C4-2B (cell line): ENCODE results near the gene SYVN1.

Source experiments
- H3K27ac ChIP-seq: fragments of 450-650 bp; 2 replicates; pipeline ENCODE4 v1.5.1; 2017
- CTCF ChIP-seq: fragments of 450-650 bp; conservative IDR thresholded peaks from 2 replicates; pipeline ENCODE4 v1.5.1; 2017; ENCODE audit warnings: mild to moderate bottlenecking
- ZFX ChIP-seq: fragments of 450-650 bp; IDR thresholded peaks from 2 replicates; pipeline ENCODE4 v1.6.1; 2017

SYVN1 gene

GRCh38 chr11:65107078-65107477 is 27.2 kb downstream of the SYVN1 start:
- H3K27ac ChIP-seq: peak overlapping the region; percentile 96; the same call in 1 of the 2 replicates
- TF ChIP-seq CTCF (no peak), ZFX (no peak)

- no peak for TF ChIP-seq CTCF
- TF ChIP-seq ZFX: no peak
- peak overlapping the region; percentile 78 for H3K27ac ChIP-seq
Measured at GRCh38 chr11:65104628-65105027, 29.7 kb downstream of the SYVN1 start.

- H3K27ac ChIP-seq: peak overlapping the region; percentile 85
- TF ChIP-seq CTCF: no peak
- TF ChIP-seq ZFX: no peak
Measured at GRCh38 chr11:65103476-65103875, 30.8 kb downstream of the SYVN1 start.

GRCh38 chr11:65102142-65103095 is 31.9 kb downstream of the SYVN1 start:
- no peak for TF ChIP-seq CTCF
- TF ChIP-seq ZFX: no peak
- peak overlapping the region; percentile 85 for H3K27ac ChIP-seq

- peak overlapping the region; percentile 85; the same call in 1 of the 2 replicates for H3K27ac ChIP-seq
- TF ChIP-seq ZFX (no peak), CTCF (no peak; the same call in 1 of the 2 replicates)
Measured at GRCh38 chr11:65100674-65101350, 33.5 kb downstream of the SYVN1 start.

- TF ChIP-seq ZFX (no peak), CTCF (no peak)
- H3K27ac ChIP-seq: peak overlapping the region; percentile 88
Measured at GRCh38 chr11:65096926-65097325, 37.4 kb downstream of the SYVN1 start.
